ENCODE results near the gene LRRC74A. TPM values are rescaled to one million over a fixed set of nuclear protein-coding genes. Genes with fewer than 3 reads are reported as not detected.

Gene LRRC74A
- total and polyA plus RNA-seq, 2 donors (not counting 3 experiments of a cell fraction or from before 2014, with no cell fraction given), result not detected

GRCh38 chr14:76808011-76808410 lies 18.2 kb upstream of the LRRC74A start:
- FAIRE-seq, result no peak
- Histone ChIP-seq H3K4me2 (ENCODE audit: insufficient read depth, low read length) (no peak overlapping the region), H3K9me3 (replicated peaks; ENCODE audit: control insufficient read depth, insufficient read depth, low read length) (no peaks in the 10 kb centered on the region), H3K79me2 (ENCODE audit: control insufficient read depth, insufficient read depth, low read length) (no peaks in the 10 kb centered on the region), H3K9me1 (replicated peaks; ENCODE audit: control insufficient read depth, extremely low read depth, insufficient read depth, low read length) (no peaks in the 10 kb centered on the region), H3K9ac (replicated peaks; ENCODE audit: extremely low read depth, insufficient read depth, low read length) (no peak overlapping the region), H3K27me3 (ENCODE audit: control insufficient read depth in 2 of 2, insufficient read depth in 2 of 2, low read length in 2 of 2) (no peaks in the 10 kb centered on the region), H3K36me3 (ENCODE audit: control insufficient read depth in 2 of 2, extremely low read depth in 1 of 2, insufficient read depth in 2 of 2, low read length in 2 of 2) (peaks cover 3 to 28% of the 10 kb centered on the region in 2 experiments), H4K20me1 (replicated peaks; ENCODE audit: control insufficient read depth, extremely low read depth, insufficient read depth, low read length) (no peaks in the 10 kb centered on the region), H2AFZ (ENCODE audit: low read depth, low read length) (no peak overlapping the region), H3K4me1 (ENCODE audit: control insufficient read depth, extremely low read depth, insufficient read depth, low read length) (peaks cover 14% of the 10 kb centered on the region), H3K27ac (ENCODE audit: insufficient read depth, low read depth, low read length) (no peak overlapping the region), H3K4me3 (replicated peaks in 1 of 3; ENCODE audit: insufficient read depth in 1 of 3, low read depth in 1 of 3, low read length in 3 of 3) (no peak overlapping the region)
- DNase-seq (ENCODE audit: low read depth, low spot score), result no peak
- ChIA-PET POLR2A (no interaction called here), CTCF (interaction anchor here (1.0 kb wide), 1 partner anchor 11 kb away, joined by 3 read pairs; no protein-coding TSS in a partner anchor)
- TF ChIP-seq POLR2A (IDR thresholded peaks at IDR 0.05; ENCODE audit: low read depth, low read length) (no peak), POLR2AphosphoS5 (IDR thresholded peaks at IDR 0.05; ENCODE audit: insufficient read depth, low read depth, low read length) (no peak), MYC (IDR thresholded peaks at IDR 0.05; ENCODE audit: low read depth, low read length) (no peak), GATA2 (IDR thresholded peaks at IDR 0.05; ENCODE audit: insufficient read depth, insufficient read length, low read depth, low read length) (no peak), FOS (IDR thresholded peaks at IDR 0.05; ENCODE audit: borderline replicate concordance, insufficient read depth, low read length) (no peak), EZH2 (IDR thresholded peaks at IDR 0.05; ENCODE audit: borderline replicate concordance, low read depth, low read length, severe bottlenecking) (no peak), JUN (IDR thresholded peaks at IDR 0.05; ENCODE audit: borderline replicate concordance, insufficient read depth, insufficient read length, low read depth) (no peak), MAX (IDR thresholded peaks at IDR 0.05; ENCODE audit: insufficient read depth, insufficient read length) (no peak)
- TF ChIP-seq, protein P1, sequence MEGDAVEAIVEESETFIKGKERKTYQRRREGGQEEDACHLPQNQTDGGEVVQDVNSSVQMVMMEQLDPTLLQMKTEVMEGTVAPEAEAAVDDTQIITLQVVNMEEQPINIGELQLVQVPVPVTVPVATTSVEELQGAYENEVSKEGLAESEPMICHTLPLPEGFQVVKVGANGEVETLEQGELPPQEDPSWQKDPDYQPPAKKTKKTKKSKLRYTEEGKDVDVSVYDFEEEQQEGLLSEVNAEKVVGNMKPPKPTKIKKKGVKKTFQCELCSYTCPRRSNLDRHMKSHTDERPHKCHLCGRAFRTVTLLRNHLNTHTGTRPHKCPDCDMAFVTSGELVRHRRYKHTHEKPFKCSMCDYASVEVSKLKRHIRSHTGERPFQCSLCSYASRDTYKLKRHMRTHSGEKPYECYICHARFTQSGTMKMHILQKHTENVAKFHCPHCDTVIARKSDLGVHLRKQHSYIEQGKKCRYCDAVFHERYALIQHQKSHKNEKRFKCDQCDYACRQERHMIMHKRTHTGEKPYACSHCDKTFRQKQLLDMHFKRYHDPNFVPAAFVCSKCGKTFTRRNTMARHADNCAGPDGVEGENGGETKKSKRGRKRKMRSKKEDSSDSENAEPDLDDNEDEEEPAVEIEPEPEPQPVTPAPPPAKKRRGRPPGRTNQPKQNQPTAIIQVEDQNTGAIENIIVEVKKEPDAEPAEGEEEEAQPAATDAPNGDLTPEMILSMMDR (IDR thresholded peaks at IDR 0.05; ENCODE audit: extremely low read depth in 1 of 2, insufficient read depth in 1 of 2, low read depth in 1 of 2, low read length in 2 of 2), result no peak
- dilution Hi-C loops (cut with MboI; ENCODE audit: extremely low pct_ligation_motif_present, low sequenced_read_pairs) (no loop called here), intact Hi-C loops (cut with micrococcal nuclease) (no loop called here)
- BruUV-seq (replicated peaks), result no TSS peak

Measured in endothelial cell of umbilical vein (primary cell).